A549 (cell line): Measurements from ENCODE around the gene CCSER1.

Experiments
- CTCF ChIP-seq: fragments of >200 bp; sonication (Bioruptor Twin); formaldehyde crosslinking; IDR thresholded peaks from 3 replicates; pipeline ENCODE4 v1.5.1; 2016
- HDAC2 ChIP-seq: fragments of 200-600 bp; sonication (generic); IDR thresholded peaks from 2 replicates; pipeline ENCODE4 v1.6.1; 2016
- NFE2L2 ChIP-seq: fragments of 150-350 bp; conservative IDR thresholded peaks from 2 replicates; pipeline ENCODE4 v1.6.1; 2014; ENCODE audit warnings: low read length
- POLR2A ChIP-seq: IDR thresholded peaks from 2 replicates; pipeline ENCODE4 v1.6.1; 2012; ENCODE audit warnings: mild to moderate bottlenecking, low read length
- RAD21 ChIP-seq, 2 experiments: fragments of >200 bp in 1 of 2; sonication (Bioruptor Twin) in 1 of 2; formaldehyde crosslinking in 1 of 2; IDR thresholded peaks in 1 of 2; conservative IDR thresholded peaks in 1 of 2; 2 replicates in 1 of 2; 3 replicates in 1 of 2; pipeline ENCODE4 v1.6.1; 2012 to 2018; ENCODE audit warnings: inconsistent platforms in 1 of 2

GRCh38 chr4:90544532-90545045 is 417.4 kb downstream of the CCSER1 start:
- no peak for TF ChIP-seq NFE2L2
- no peak for TF ChIP-seq CTCF
- TF ChIP-seq HDAC2, result no peak
- no peak for TF ChIP-seq POLR2A
- TF ChIP-seq RAD21 (conservative IDR thresholded peaks at IDR 0.05 in 1 of 2, IDR thresholded peaks at IDR 0.05 in 1 of 2), result no peak
